GM23338 (cell line): ENCODE results near the gene ASB12.

Experiments used
- EZH2 ChIP-seq: fragments of 200-600 bp; sonication (generic); IDR thresholded peaks from one replicate; pipeline ENCODE4 v1.8.0; 2017; ENCODE audit warnings: antibody characterized with exemption, mild to moderate bottlenecking, low read depth; ENCODE audit not compliant: unreplicated experiment
- EZH2phosphoT487 ChIP-seq: fragments of 200-600 bp; sonication (generic); IDR thresholded peaks from one replicate; pipeline ENCODE4 v1.8.1; 2018; ENCODE audit warnings: antibody characterized with exemption; ENCODE audit not compliant: unreplicated experiment
- POLR2AphosphoS5 ChIP-seq: IDR thresholded peaks from 2 replicates; pipeline ENCODE4 v1.6.1; 2016; ENCODE audit warnings: antibody characterized with exemption, low read depth
- TF ChIP-seq, protein P1 (sequence below), 2 experiments: fragments of 200-600 bp in 1 of 2; sonication (generic) in 1 of 2; conservative IDR thresholded peaks; 2 replicates each; pipeline versions ENCODE4 v1.5.1 to v1.6.1; 2016 to 2017; ENCODE audit warnings: antibody characterized with exemption in 2 of 2, low read depth in 2 of 2, mild to moderate bottlenecking in 2 of 2, moderate library complexity in 1 of 2
- TF ChIP-seq, protein P2 (sequence below): fragments of 250-450 bp; sonication (Bioruptor Pico); IDR thresholded peaks from 2 replicates; pipeline ENCODE4 v1.5.0; 2020; ENCODE audit warnings: mild to moderate bottlenecking, moderate library complexity
- TF ChIP-seq, protein P3 (sequence below): IDR thresholded peaks from one replicate; pipeline ENCODE4 v1.6.1; 2018; ENCODE audit warnings: antibody characterized with exemption; ENCODE audit not compliant: unreplicated experiment

DNA sequence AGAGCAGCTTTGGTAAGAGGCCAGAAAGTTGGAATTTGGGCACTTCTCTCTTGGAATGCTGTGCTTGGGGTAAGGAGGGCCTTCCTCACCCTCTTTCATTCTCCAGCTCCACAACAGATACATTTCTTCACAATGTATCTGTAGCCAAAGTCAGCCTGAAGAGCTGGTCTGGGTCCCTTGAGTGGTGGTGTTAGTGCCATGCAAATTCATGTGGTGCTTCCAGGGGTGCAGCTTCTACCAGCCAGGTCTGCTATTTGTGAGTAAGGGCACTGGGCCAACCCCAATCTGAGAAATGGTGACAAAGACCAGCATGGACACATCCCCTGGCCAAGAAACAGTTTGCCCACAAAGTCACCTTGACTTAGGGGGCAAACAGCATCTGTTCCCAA lies 42.7 kb downstream of the ASB12 start:
- TF ChIP-seq, protein P1, sequence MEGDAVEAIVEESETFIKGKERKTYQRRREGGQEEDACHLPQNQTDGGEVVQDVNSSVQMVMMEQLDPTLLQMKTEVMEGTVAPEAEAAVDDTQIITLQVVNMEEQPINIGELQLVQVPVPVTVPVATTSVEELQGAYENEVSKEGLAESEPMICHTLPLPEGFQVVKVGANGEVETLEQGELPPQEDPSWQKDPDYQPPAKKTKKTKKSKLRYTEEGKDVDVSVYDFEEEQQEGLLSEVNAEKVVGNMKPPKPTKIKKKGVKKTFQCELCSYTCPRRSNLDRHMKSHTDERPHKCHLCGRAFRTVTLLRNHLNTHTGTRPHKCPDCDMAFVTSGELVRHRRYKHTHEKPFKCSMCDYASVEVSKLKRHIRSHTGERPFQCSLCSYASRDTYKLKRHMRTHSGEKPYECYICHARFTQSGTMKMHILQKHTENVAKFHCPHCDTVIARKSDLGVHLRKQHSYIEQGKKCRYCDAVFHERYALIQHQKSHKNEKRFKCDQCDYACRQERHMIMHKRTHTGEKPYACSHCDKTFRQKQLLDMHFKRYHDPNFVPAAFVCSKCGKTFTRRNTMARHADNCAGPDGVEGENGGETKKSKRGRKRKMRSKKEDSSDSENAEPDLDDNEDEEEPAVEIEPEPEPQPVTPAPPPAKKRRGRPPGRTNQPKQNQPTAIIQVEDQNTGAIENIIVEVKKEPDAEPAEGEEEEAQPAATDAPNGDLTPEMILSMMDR (conservative IDR thresholded peaks at IDR 0.05; ENCODE audit: low read depth in 2 of 2): no peak
- TF ChIP-seq POLR2AphosphoS5 (no peak), EZH2phosphoT487 (no peak), EZH2 (no peak)
- TF ChIP-seq, protein P2, sequence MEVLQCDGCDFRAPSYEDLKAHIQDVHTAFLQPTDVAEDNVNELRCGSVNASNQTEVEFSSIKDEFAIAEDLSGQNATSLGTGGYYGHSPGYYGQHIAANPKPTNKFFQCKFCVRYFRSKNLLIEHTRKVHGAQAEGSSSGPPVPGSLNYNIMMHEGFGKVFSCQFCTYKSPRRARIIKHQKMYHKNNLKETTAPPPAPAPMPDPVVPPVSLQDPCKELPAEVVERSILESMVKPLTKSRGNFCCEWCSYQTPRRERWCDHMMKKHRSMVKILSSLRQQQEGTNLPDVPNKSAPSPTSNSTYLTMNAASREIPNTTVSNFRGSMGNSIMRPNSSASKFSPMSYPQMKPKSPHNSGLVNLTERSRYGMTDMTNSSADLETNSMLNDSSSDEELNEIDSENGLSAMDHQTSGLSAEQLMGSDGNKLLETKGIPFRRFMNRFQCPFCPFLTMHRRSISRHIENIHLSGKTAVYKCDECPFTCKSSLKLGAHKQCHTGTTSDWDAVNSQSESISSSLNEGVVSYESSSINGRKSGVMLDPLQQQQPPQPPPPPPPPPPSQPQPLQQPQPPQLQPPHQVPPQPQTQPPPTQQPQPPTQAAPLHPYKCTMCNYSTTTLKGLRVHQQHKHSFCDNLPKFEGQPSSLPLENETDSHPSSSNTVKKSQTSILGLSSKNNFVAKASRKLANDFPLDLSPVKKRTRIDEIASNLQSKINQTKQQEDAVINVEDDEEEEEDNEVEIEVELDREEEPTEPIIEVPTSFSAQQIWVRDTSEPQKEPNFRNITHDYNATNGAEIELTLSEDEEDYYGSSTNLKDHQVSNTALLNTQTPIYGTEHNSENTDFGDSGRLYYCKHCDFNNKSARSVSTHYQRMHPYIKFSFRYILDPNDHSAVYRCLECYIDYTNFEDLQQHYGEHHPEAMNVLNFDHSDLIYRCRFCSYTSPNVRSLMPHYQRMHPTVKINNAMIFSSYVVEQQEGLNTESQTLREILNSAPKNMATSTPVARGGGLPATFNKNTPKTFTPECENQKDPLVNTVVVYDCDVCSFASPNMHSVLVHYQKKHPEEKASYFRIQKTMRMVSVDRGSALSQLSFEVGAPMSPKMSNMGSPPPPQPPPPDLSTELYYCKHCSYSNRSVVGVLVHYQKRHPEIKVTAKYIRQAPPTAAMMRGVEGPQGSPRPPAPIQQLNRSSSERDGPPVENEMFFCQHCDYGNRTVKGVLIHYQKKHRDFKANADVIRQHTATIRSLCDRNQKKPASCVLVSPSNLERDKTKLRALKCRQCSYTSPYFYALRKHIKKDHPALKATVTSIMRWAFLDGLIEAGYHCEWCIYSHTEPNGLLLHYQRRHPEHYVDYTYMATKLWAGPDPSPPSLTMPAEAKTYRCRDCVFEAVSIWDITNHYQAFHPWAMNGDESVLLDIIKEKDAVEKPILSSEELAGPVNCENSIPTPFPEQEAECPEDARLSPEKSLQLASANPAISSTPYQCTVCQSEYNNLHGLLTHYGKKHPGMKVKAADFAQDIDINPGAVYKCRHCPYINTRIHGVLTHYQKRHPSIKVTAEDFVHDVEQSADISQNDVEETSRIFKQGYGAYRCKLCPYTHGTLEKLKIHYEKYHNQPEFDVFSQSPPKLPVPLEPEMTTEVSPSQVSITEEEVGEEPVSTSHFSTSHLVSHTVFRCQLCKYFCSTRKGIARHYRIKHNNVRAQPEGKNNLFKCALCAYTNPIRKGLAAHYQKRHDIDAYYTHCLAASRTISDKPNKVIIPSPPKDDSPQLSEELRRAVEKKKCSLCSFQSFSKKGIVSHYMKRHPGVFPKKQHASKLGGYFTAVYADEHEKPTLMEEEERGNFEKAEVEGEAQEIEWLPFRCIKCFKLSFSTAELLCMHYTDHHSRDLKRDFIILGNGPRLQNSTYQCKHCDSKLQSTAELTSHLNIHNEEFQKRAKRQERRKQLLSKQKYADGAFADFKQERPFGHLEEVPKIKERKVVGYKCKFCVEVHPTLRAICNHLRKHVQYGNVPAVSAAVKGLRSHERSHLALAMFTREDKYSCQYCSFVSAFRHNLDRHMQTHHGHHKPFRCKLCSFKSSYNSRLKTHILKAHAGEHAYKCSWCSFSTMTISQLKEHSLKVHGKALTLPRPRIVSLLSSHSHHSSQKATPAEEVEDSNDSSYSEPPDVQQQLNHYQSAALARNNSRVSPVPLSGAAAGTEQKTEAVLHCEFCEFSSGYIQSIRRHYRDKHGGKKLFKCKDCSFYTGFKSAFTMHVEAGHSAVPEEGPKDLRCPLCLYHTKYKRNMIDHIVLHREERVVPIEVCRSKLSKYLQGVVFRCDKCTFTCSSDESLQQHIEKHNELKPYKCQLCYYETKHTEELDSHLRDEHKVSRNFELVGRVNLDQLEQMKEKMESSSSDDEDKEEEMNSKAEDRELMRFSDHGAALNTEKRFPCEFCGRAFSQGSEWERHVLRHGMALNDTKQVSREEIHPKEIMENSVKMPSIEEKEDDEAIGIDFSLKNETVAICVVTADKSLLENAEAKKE (CRISPR knock-in tag): no peak
- TF ChIP-seq, protein P3, sequence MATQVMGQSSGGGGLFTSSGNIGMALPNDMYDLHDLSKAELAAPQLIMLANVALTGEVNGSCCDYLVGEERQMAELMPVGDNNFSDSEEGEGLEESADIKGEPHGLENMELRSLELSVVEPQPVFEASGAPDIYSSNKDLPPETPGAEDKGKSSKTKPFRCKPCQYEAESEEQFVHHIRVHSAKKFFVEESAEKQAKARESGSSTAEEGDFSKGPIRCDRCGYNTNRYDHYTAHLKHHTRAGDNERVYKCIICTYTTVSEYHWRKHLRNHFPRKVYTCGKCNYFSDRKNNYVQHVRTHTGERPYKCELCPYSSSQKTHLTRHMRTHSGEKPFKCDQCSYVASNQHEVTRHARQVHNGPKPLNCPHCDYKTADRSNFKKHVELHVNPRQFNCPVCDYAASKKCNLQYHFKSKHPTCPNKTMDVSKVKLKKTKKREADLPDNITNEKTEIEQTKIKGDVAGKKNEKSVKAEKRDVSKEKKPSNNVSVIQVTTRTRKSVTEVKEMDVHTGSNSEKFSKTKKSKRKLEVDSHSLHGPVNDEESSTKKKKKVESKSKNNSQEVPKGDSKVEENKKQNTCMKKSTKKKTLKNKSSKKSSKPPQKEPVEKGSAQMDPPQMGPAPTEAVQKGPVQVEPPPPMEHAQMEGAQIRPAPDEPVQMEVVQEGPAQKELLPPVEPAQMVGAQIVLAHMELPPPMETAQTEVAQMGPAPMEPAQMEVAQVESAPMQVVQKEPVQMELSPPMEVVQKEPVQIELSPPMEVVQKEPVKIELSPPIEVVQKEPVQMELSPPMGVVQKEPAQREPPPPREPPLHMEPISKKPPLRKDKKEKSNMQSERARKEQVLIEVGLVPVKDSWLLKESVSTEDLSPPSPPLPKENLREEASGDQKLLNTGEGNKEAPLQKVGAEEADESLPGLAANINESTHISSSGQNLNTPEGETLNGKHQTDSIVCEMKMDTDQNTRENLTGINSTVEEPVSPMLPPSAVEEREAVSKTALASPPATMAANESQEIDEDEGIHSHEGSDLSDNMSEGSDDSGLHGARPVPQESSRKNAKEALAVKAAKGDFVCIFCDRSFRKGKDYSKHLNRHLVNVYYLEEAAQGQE: no peak
